K562 (cell line): Measurements from ENCODE around the gene TCF25. TPM values are rescaled to one million over a fixed set of nuclear protein-coding genes. Genes with fewer than 3 reads are reported as not detected.
A peak's percentile ranks its signal among the peaks of the same experiment; 100 is the strongest.

Source experiments
- ATAC-seq: fragments of 200-7000 bp; cut with Tn5 transposase; 3 replicates; pipeline ENCODE4 v1.9.1; 2020; ENCODE audit warnings: moderate library complexity
- BruUV-seq: library from RNA; stranded (reverse); fragments of 400-500 nt; replicated peaks from 2 replicates; lab custom pipeline; 2021; lab: Mats Ljungman, UMichigan
- CTCF ChIA-PET: fragments of 300-600 bp; formaldehyde crosslinking; extraction: SDS; loops from one replicate; lab custom pipeline; 2021; ENCODE audit warnings: low intra/inter-chr PET ratio; lab: Yijun Ruan, JAX
- POLR2A ChIA-PET: fragments of 300-600, 350-650 bp; sonication (Branson Sonifier 250); formaldehyde crosslinking; extraction: SDS; loops from one replicate; lab custom pipeline; 2021; ENCODE audit warnings: antibody characterized with exemption, inconsistent platforms; lab: Yijun Ruan, JAX
- DNase-seq, 4 experiments: peaks; one replicate each; pipeline versions ENCODE4 v3.0.0 to v3.0.0-alpha.2; 2011 to 2018; ENCODE audit warnings: low spot score in 3 of 4, mixed read lengths in 3 of 4; ENCODE audit errors: extremely low read depth in 1 of 4
- FAIRE-seq: peaks from 2 replicates; lab custom pipeline; 2011; peaks lifted over from hg19 to GRCh38; lab: Jason Lieb, UNC
- H2AFZ ChIP-seq: 2 replicates; pipeline ENCODE4 v1.6.0; 2011; ENCODE audit warnings: low read depth, low read length, control low read depth, inconsistent platforms
- H3K27ac ChIP-seq: fragments of 200-600 bp; 3 replicates; pipeline ENCODE4 v1.8.0; 2011; ENCODE audit warnings: low read depth, mild to moderate bottlenecking, control low read depth, inconsistent platforms, low read length, moderate library complexity, mixed read lengths; ENCODE audit errors: extremely low read depth
- H3K27me3 ChIP-seq, 2 experiments: fragments of 300-600 bp in 1 of 2; 2 replicates in 1 of 2; 3 replicates in 1 of 2; pipeline versions ENCODE4 v1.6.0 to v1.8.0; 2011; ENCODE audit warnings: inconsistent platforms in 2 of 2, low read length in 2 of 2, mild to moderate bottlenecking in 1 of 2, mixed read lengths in 1 of 2, moderate library complexity in 1 of 2; ENCODE audit not compliant: control insufficient read depth in 2 of 2, insufficient read depth in 2 of 2
- H3K36me3 ChIP-seq: fragments of 300-600 bp; 3 replicates; pipeline ENCODE4 v1.8.0; 2011; ENCODE audit warnings: mild to moderate bottlenecking, low read length, inconsistent platforms; ENCODE audit not compliant: control insufficient read depth, insufficient read depth
- H3K4me1 ChIP-seq, 2 experiments: fragments of 200-600 bp in 1 of 2; replicated peaks in 1 of 2; 2 replicates in 1 of 2; 3 replicates in 1 of 2; pipeline versions ENCODE4 v1.5.1 to v1.8.0; 2011; ENCODE audit warnings: inconsistent platforms in 2 of 2, low read length in 2 of 2, mild to moderate bottlenecking in 1 of 2, mixed read lengths in 1 of 2, moderate library complexity in 1 of 2; ENCODE audit not compliant: control insufficient read depth in 2 of 2, insufficient read depth in 2 of 2
- H3K4me2 ChIP-seq: 2 replicates; pipeline ENCODE4 v1.6.1; 2011; ENCODE audit warnings: low read length, control low read depth, inconsistent platforms, mixed read lengths; ENCODE audit not compliant: insufficient read depth
- H3K4me3 ChIP-seq: fragments of 200-600 bp; sonication (generic), shearing (Covaris generic); 2 replicates; pipeline ENCODE4 v1.5.1; 2016; ENCODE audit warnings: control low read depth, inconsistent platforms
- H3K79me2 ChIP-seq: fragments of 200-600 bp; 3 replicates; pipeline ENCODE4 v1.8.0; 2011; ENCODE audit warnings: low read length, inconsistent platforms; ENCODE audit not compliant: control insufficient read depth, insufficient read depth
- H3K9ac ChIP-seq, 2 experiments: 2 replicates each; pipeline versions ENCODE4 v1.6.0 to v1.6.1; 2011; ENCODE audit warnings: low read depth in 2 of 2, low read length in 2 of 2, control low read depth in 1 of 2, inconsistent platforms in 1 of 2, mild to moderate bottlenecking in 1 of 2, mixed read lengths in 1 of 2; ENCODE audit not compliant: insufficient read depth in 1 of 2
- H3K9me1 ChIP-seq: one replicate; pipeline ENCODE4 v1.6.0; 2011; ENCODE audit warnings: inconsistent platforms, mild to moderate bottlenecking, low read length, moderate library complexity; ENCODE audit not compliant: control insufficient read depth, insufficient read depth
- H3K9me3 ChIP-seq: replicated peaks from 2 replicates; pipeline ENCODE4 v1.5.1; 2011; ENCODE audit warnings: low read depth, low read length, inconsistent platforms; ENCODE audit not compliant: control insufficient read depth, insufficient read depth
- H4K20me1 ChIP-seq: replicated peaks from 2 replicates; pipeline ENCODE4 v1.6.1; 2011; ENCODE audit warnings: low read length, inconsistent platforms, mixed read lengths; ENCODE audit not compliant: control insufficient read depth, insufficient read depth
- CC2D1A ChIP-seq: fragments of 450-650 bp; IDR thresholded peaks from 2 replicates; pipeline ENCODE4 v1.6.1; 2017; ENCODE audit warnings: mild to moderate bottlenecking
- EHMT2 ChIP-seq: fragments of 450-650 bp; IDR thresholded peaks from 2 replicates; pipeline ENCODE4 v1.6.1; 2018; ENCODE audit warnings: antibody characterized with exemption
- FOXK1 ChIP-seq: sonication (generic); formaldehyde crosslinking; IDR thresholded peaks from 2 replicates; pipeline ENCODE4 v1.8.0; 2022; ENCODE audit warnings: missing genetic modification reagents, mild to moderate bottlenecking, borderline replicate concordance
- KLF16 ChIP-seq: IDR thresholded peaks from 2 replicates; pipeline ENCODE4 v1.6.1; 2016; ENCODE audit warnings: antibody characterized with exemption
- MTA2 ChIP-seq: fragments of 450-650 bp; IDR thresholded peaks from 2 replicates; pipeline ENCODE4 v1.6.1; 2016; ENCODE audit warnings: low read depth
- PRPF4 ChIP-seq: fragments of 200-400 bp; formaldehyde crosslinking; IDR thresholded peaks from one replicate; pipeline ENCODE4 v1.6.1; 2017; ENCODE audit warnings: low read length, low read depth, mild to moderate bottlenecking; ENCODE audit not compliant: insufficient read depth, poor library complexity, severe bottlenecking
- RFX1 ChIP-seq: fragments of 450-650 bp; IDR thresholded peaks from 2 replicates; pipeline ENCODE4 v1.6.1; 2016; ENCODE audit warnings: mild to moderate bottlenecking, moderate library complexity
- TBL1XR1 ChIP-seq, 2 experiments: IDR thresholded peaks; 2 replicates each; pipeline ENCODE4 v1.6.1; 2012; ENCODE audit warnings: improper control_type of control experiment in 2 of 2, low read length in 2 of 2, mild to moderate bottlenecking in 1 of 2
- ZNF184 ChIP-seq: sonication (generic); formaldehyde crosslinking; IDR thresholded peaks from 2 replicates; pipeline ENCODE4 v1.5.0; 2020; ENCODE audit warnings: missing genetic modification reagents
- WGBS: fragments of 100-300 bp; shearing (Covaris generic); methylation state at CpG from one replicate; pipeline ENCODE4 v1.1.6; 2016; ENCODE audit warnings: low coverage, mixed read lengths; ENCODE audit not compliant: insufficient coverage; ENCODE audit errors: missing lambda C conversion rate; 5-methylcytosine and 5-hydroxymethylcytosine counted together
- in situ Hi-C: fragments of 300-500 bp; cut with MboI; formaldehyde crosslinking; loops from 4 replicates; pipeline ENCODE4 v1.15.0; 2018; ENCODE audit warnings: inconsistent platforms, mixed read lengths
- intact Hi-C: fragments of 100-400 bp; cut with micrococcal nuclease; formaldehyde crosslinking; loops from 2 replicates; pipeline ENCODE4 v1.14.2; 2022
- polyA plus RNA-seq, 8 experiments: library from polyadenylated mRNA; depleted of rRNA in 4 of 8; stranded (reverse) in 5 of 8; unstranded in 3 of 8; fragments of >200 nt; fragmentation: Nextera tagmentation in 2 of 8; fragmentation: Illumina TruSeq in 1 of 8; extraction: Ambion mirVana in 2 of 8; extraction: Trizol in 1 of 8; gene quantifications; 2 replicates each; pipeline versions ENCODE4 v1.2.1 to v1.2.3, GENCODE V29; 2011 to 2014; ENCODE audit warnings: inconsistent platforms in 1 of 8, missing spikeins in 1 of 8
- total RNA-seq, 7 experiments: library from RNA; depleted of rRNA in 6 of 7; stranded (reverse); fragments of >200 nt in 6 of 7; fragmentation: Illumina TruSeq in 2 of 7; extraction: Trizol in 2 of 7; gene quantifications; 2 replicates each; pipeline versions ENCODE4 v1.2.1 to v1.2.3, GENCODE V29; 2011 to 2021; ENCODE audit warnings: low replicate concordance in 1 of 7
- TF ChIP-seq, protein P1 (sequence below): sonication (generic); formaldehyde crosslinking; IDR thresholded peaks from 2 replicates; pipeline ENCODE4 v1.8.0; 2022; ENCODE audit warnings: mild to moderate bottlenecking, missing genetic modification reagents, borderline replicate concordance
- TF ChIP-seq, protein P2 (sequence below), 3 experiments: fragments of 200-800 bp in 1 of 3; fragments of 250-450 bp in 1 of 3; fragments of 450-650 bp in 1 of 3; sonication (Bioruptor Pico) in 1 of 3; sonication (Bioruptor generic) in 1 of 3; formaldehyde crosslinking in 1 of 3; IDR thresholded peaks; 2 replicates each; pipeline versions ENCODE4 v1.6.1 to v1.8.0; 2016 to 2022; ENCODE audit warnings: mild to moderate bottlenecking in 2 of 3, missing genetic modification characterization in 2 of 3, missing compliant biosample characterization in 1 of 3, moderate library complexity in 1 of 3
- TF ChIP-seq, protein P3 (sequence below): sonication (generic); formaldehyde crosslinking; IDR thresholded peaks from 2 replicates; pipeline ENCODE4 v1.8.0; 2023; ENCODE audit warnings: mild to moderate bottlenecking, missing genetic modification reagents

The TCF25 gene
- total and polyA plus RNA-seq, 9 of the 15 experiments (the other 6 are each of a cell fraction or from before 2014, with no cell fraction given), result 9.0 to 154 (median 83.8) TPM

DNA sequence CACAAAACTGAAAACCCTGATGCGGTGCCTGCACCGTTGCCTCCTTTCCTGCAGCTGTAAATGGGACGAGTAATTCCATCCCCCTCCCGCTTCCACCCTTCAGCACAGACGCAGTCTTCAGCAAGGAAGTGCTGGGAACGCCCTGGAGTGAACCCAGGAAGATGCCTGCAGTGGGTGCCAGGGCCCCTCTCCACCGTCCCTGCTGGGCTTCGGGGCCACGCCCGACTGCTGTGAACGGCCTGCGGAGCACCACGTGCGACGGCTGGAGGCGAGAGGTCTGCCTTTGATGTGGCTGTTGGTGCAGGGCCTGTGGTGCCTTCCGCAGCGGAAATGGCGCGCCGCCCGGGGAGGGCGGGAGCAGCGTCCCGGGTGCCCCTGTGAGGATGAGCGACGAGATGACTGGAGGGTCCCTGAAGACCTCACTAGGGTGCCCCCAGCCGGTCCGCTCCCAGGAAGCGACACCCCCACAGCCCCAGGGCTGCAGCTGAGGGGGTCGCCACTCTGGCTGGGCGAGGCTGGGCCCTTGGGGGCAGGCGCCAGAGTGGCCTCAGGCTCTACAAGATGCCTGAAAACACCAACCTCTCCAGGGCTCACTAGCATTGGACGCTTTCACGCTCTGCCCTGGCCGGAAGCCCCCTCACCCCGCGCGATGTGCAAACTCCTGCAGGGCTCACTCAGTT is 44.5 kb downstream of the TCF25 start:
- peak overlapping the region; percentile 85 for H3K4me2 ChIP-seq
- FAIRE-seq (peak; percentile 81), ATAC-seq (peak; percentile 57), DNase-seq (peak; percentile 41 to 78 (median 60))
- H3K4me3 ChIP-seq, result peak overlapping the region; percentile 30
- H3K36me3 ChIP-seq, result peaks cover 4% of the 10 kb centered on the region; the same call in 1 of the 3 replicates
- WGBS, result 11% methylated on average over 32 of the region's 39 CpGs
- no peaks in the 10 kb centered on the region; the same call in 2 of the 3 replicates for H3K79me2 ChIP-seq
- H4K20me1 ChIP-seq, result no peaks in the 10 kb centered on the region
- in situ Hi-C loops, result no loop called here
- peak overlapping the region; percentile 99 for H2AFZ ChIP-seq
- H3K4me1 ChIP-seq, result peaks cover 36 to 72% of the 10 kb centered on the region in 2 experiments
- H3K9ac ChIP-seq, result peak overlapping the region; percentile 67 to 85
- H3K9me3 ChIP-seq, result no peaks in the 10 kb centered on the region
- CTCF ChIA-PET, result no interaction called here
- H3K27ac ChIP-seq, result peak overlapping the region; percentile 74
- POLR2A ChIA-PET, result interaction anchor here (0.5 to 1.2 kb wide), 3 partner anchors 8 to 31 kb away, joined by 3 to 8 read pairs (median 3); partner anchors contain the start of gene DEF8
- no TSS peak for BruUV-seq
- no peaks in the 10 kb centered on the region for H3K27me3 ChIP-seq
- H3K9me1 ChIP-seq, result no peaks in the 10 kb centered on the region
- intact Hi-C loops, result no loop called here
- TF ChIP-seq MTA2, result no peak
- TF ChIP-seq CC2D1A, result no peak
- no peak for TF ChIP-seq ZNF184
- TF ChIP-seq KLF16, result no peak
- no peak; the same call in 1 of the 2 replicates for TF ChIP-seq FOXK1 (CRISPR knock-in tag)
- TF ChIP-seq TBL1XR1 (IDR thresholded peaks at IDR 0.05; ENCODE audit: low read length in 2 of 2), result no peak
- TF ChIP-seq, protein P1, sequence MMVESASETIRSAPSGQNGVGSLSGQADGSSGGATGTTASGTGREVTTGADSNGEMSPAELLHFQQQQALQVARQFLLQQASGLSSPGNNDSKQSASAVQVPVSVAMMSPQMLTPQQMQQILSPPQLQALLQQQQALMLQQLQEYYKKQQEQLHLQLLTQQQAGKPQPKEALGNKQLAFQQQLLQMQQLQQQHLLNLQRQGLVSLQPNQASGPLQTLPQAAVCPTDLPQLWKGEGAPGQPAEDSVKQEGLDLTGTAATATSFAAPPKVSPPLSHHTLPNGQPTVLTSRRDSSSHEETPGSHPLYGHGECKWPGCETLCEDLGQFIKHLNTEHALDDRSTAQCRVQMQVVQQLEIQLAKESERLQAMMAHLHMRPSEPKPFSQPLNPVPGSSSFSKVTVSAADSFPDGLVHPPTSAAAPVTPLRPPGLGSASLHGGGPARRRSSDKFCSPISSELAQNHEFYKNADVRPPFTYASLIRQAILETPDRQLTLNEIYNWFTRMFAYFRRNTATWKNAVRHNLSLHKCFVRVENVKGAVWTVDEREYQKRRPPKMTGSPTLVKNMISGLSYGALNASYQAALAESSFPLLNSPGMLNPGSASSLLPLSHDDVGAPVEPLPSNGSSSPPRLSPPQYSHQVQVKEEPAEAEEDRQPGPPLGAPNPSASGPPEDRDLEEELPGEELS (CRISPR knock-in tag), result 0 out of 2 replicates have a peak, but pooled peaks have one; percentile 17
- TF ChIP-seq, protein P2, sequence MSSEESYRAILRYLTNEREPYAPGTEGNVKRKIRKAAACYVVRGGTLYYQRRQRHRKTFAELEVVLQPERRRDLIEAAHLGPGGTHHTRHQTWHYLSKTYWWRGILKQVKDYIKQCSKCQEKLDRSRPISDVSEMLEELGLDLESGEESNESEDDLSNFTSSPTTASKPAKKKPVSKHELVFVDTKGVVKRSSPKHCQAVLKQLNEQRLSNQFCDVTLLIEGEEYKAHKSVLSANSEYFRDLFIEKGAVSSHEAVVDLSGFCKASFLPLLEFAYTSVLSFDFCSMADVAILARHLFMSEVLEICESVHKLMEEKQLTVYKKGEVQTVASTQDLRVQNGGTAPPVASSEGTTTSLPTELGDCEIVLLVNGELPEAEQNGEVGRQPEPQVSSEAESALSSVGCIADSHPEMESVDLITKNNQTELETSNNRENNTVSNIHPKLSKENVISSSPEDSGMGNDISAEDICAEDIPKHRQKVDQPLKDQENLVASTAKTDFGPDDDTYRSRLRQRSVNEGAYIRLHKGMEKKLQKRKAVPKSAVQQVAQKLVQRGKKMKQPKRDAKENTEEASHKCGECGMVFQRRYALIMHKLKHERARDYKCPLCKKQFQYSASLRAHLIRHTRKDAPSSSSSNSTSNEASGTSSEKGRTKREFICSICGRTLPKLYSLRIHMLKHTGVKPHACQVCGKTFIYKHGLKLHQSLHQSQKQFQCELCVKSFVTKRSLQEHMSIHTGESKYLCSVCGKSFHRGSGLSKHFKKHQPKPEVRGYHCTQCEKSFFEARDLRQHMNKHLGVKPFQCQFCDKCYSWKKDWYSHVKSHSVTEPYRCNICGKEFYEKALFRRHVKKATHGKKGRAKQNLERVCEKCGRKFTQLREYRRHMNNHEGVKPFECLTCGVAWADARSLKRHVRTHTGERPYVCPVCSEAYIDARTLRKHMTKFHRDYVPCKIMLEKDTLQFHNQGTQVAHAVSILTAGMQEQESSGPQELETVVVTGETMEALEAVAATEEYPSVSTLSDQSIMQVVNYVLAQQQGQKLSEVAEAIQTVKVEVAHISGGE (CRISPR knock-in tag; IDR thresholded peaks at IDR 0.05), result no peak; a peak in 1 of 6 replicates
- TF ChIP-seq, protein P3, sequence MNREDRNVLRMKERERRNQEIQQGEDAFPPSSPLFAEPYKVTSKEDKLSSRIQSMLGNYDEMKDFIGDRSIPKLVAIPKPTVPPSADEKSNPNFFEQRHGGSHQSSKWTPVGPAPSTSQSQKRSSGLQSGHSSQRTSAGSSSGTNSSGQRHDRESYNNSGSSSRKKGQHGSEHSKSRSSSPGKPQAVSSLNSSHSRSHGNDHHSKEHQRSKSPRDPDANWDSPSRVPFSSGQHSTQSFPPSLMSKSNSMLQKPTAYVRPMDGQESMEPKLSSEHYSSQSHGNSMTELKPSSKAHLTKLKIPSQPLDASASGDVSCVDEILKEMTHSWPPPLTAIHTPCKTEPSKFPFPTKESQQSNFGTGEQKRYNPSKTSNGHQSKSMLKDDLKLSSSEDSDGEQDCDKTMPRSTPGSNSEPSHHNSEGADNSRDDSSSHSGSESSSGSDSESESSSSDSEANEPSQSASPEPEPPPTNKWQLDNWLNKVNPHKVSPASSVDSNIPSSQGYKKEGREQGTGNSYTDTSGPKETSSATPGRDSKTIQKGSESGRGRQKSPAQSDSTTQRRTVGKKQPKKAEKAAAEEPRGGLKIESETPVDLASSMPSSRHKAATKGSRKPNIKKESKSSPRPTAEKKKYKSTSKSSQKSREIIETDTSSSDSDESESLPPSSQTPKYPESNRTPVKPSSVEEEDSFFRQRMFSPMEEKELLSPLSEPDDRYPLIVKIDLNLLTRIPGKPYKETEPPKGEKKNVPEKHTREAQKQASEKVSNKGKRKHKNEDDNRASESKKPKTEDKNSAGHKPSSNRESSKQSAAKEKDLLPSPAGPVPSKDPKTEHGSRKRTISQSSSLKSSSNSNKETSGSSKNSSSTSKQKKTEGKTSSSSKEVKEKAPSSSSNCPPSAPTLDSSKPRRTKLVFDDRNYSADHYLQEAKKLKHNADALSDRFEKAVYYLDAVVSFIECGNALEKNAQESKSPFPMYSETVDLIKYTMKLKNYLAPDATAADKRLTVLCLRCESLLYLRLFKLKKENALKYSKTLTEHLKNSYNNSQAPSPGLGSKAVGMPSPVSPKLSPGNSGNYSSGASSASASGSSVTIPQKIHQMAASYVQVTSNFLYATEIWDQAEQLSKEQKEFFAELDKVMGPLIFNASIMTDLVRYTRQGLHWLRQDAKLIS (CRISPR knock-in tag), result no peak; the same call in 1 of the 2 replicates
- no peak for TF ChIP-seq PRPF4
- TF ChIP-seq EHMT2, result no peak
- TF ChIP-seq RFX1, result no peak
